Mammary epithelial cell (primary cell): Measurements from ENCODE around the gene JMJD1C.

ENCODE experiments used
- CTCF ChIP-seq, 2 donors: IDR thresholded peaks in 1 of 2; conservative IDR thresholded peaks in 1 of 2; 2 replicates each; pipeline ENCODE4 v1.5.1; 2011 to 2012; ENCODE audit warnings: inconsistent platforms in 2 of 2, low read length in 2 of 2, mild to moderate bottlenecking in 2 of 2, control low read depth in 1 of 2, low read depth in 1 of 2; ENCODE audit not compliant: insufficient read depth in 1 of 2; ENCODE audit errors: extremely low read depth in 1 of 2
- EZH2 ChIP-seq: IDR thresholded peaks from 2 replicates; pipeline ENCODE4 v1.6.1; 2012; ENCODE audit warnings: low read length, inconsistent platforms, borderline replicate concordance

GRCh38 chr10:63313066-63313717 is 152.6 kb downstream of the JMJD1C start:
- TF ChIP-seq EZH2 (no peak), CTCF (conservative IDR thresholded peaks at IDR 0.05 in 1 of 2, IDR thresholded peaks at IDR 0.05 in 1 of 2; ENCODE audit: extremely low read depth in 1 of 2, insufficient read depth in 1 of 2, low read depth in 1 of 2, low read length in 2 of 2) (no peak)
